Endodermal cell (in vitro differentiated cells): ENCODE results near the gene TMEM250. TPM values are rescaled to one million over a fixed set of nuclear protein-coding genes. Genes with fewer than 3 reads are reported as not detected.

ENCODE experiments used
- DNase-seq: peaks from one replicate; pipeline ENCODE4 v3.0.0-alpha.2; 2017
- H3K27ac ChIP-seq: 2 replicates; pipeline ENCODE4 v1.5.1; 2013; ENCODE audit warnings: mild to moderate bottlenecking, low read depth, low read length, moderate library complexity
- H3K27me3 ChIP-seq: 2 replicates; pipeline ENCODE4 v1.6.1; 2013; ENCODE audit warnings: mild to moderate bottlenecking, low read length, moderate library complexity; ENCODE audit not compliant: insufficient read depth, control insufficient read depth, poor library complexity, severe bottlenecking
- H3K36me3 ChIP-seq: 2 replicates; pipeline ENCODE4 v1.7.0; 2013; ENCODE audit warnings: mild to moderate bottlenecking, low read length, moderate library complexity; ENCODE audit not compliant: control insufficient read depth, insufficient read depth
- H3K4me1 ChIP-seq: one replicate; pipeline ENCODE4 v1.7.0; 2013; ENCODE audit warnings: low read length; ENCODE audit not compliant: control insufficient read depth, insufficient read depth
- H3K4me3 ChIP-seq: 2 replicates; pipeline ENCODE4 v1.5.1; 2013; ENCODE audit warnings: mild to moderate bottlenecking, low read length, moderate library complexity
- H3K9ac ChIP-seq: 2 replicates; pipeline ENCODE4 v1.6.1; 2013; ENCODE audit warnings: mild to moderate bottlenecking, low read length, moderate library complexity; ENCODE audit not compliant: poor library complexity, severe bottlenecking; ENCODE audit errors: extremely low read depth
- H3K9me3 ChIP-seq: 2 replicates; pipeline ENCODE4 v1.6.1; 2013; ENCODE audit warnings: mild to moderate bottlenecking, low read length, moderate library complexity; ENCODE audit not compliant: control insufficient read depth
- H3K27ac Mint-ChIP-seq: 2 replicates; pipeline ENCODE4 v1.8.0; 2020; ENCODE audit warnings: mixed read lengths
- H3K27me3 Mint-ChIP-seq: 2 replicates; pipeline ENCODE4 v1.8.0; 2021; ENCODE audit warnings: mild to moderate bottlenecking, mixed read lengths; ENCODE audit not compliant: insufficient read depth
- H3K36me3 Mint-ChIP-seq: 2 replicates; pipeline ENCODE4 v1.8.0; 2020; ENCODE audit warnings: low read depth, mixed read lengths
- H3K4me1 Mint-ChIP-seq: 2 replicates; pipeline ENCODE4 v1.8.0; 2020; ENCODE audit warnings: mixed read lengths
- H3K4me3 Mint-ChIP-seq: 2 replicates; pipeline ENCODE4 v1.8.0; 2020; ENCODE audit warnings: mild to moderate bottlenecking, moderate library complexity, mixed read lengths
- H3K9me3 Mint-ChIP-seq: 2 replicates; pipeline ENCODE4 v1.8.0; 2020; ENCODE audit warnings: mild to moderate bottlenecking, mixed read lengths
- CTCF ChIP-seq: fragments of 200-600 bp; sonication (generic); conservative IDR thresholded peaks from 2 replicates; pipeline ENCODE4 v1.5.0; 2021; ENCODE audit warnings: antibody characterized with exemption, mild to moderate bottlenecking
- WGBS, 2 experiments: methylation state at CpG; one replicate each; pipeline versions ENCODE4 v1.1.5 to v1.1.7; 2013; ENCODE audit warnings: missing lambda C conversion rate in 2 of 2, mixed read lengths in 1 of 2; ENCODE audit not compliant: insufficient coverage in 1 of 2, insufficient read length in 1 of 2; 5-methylcytosine and 5-hydroxymethylcytosine counted together
- total RNA-seq, 2 donors: library from RNA; stranded (reverse); fragmentation: NEBNext Ultra II Directional in 1 of 2; extraction: Animal tissue kit (Norgen Biotek cat#: 25700) in 1 of 2; gene quantifications; 2 replicates in 1 of 2; 3 replicates in 1 of 2; pipeline ENCODE4 v1.2.1, GENCODE V29; 2021

Gene TMEM250
- total RNA-seq, 2 donors from 2014 or later, result 56.4 to 58.4 TPM

GRCh38 chr9:136133959-136134484 lies 15.3 kb upstream of the TMEM250 start:
- no peaks in the 10 kb centered on the region for H3K9me3 Mint-ChIP-seq
- no peak for TF ChIP-seq CTCF

GRCh38 chr9:136133191-136133958 lies 14.7 kb upstream of the TMEM250 start:
- Mint-ChIP-seq H3K27ac (no peak overlapping the region), H3K27me3 (peaks cover 19% of the 10 kb centered on the region), H3K9me3 (no peaks in the 10 kb centered on the region), H3K36me3 (no peaks in the 10 kb centered on the region), H3K4me3 (peak overlapping the region; percentile 55), H3K4me1 (peaks cover 4% of the 10 kb centered on the region)
- Histone ChIP-seq H3K4me3 (peak overlapping the region; percentile 77), H3K27me3 (peaks cover 14% of the 10 kb centered on the region), H3K36me3 (no peaks in the 10 kb centered on the region), H3K9me3 (no peaks in the 10 kb centered on the region), H3K4me1 (no peaks in the 10 kb centered on the region), H3K27ac (no peak overlapping the region), H3K9ac (no peak overlapping the region)
- 10 to 27% methylated on average over 9 to 62 of the region's 69 CpGs for WGBS, 2 experiments
- TF ChIP-seq CTCF, result peak; percentile 74
- DNase-seq, result peak; percentile 90

More at GRCh38 chr9:136133959-136134484, 15.3 kb upstream of the TMEM250 start:
- no peak overlapping the region for H3K27ac Mint-ChIP-seq
- Histone ChIP-seq H3K9me3 (no peaks in the 10 kb centered on the region), H3K27ac (no peak overlapping the region), H3K4me3 (peak overlapping the region; percentile 77), H3K36me3 (no peaks in the 10 kb centered on the region), H3K27me3 (peaks cover 14% of the 10 kb centered on the region), H3K9ac (no peak overlapping the region), H3K4me1 (no peaks in the 10 kb centered on the region)
- H3K27me3 Mint-ChIP-seq, result peaks cover 19% of the 10 kb centered on the region
- peak overlapping the region; percentile 55 for H3K4me3 Mint-ChIP-seq
- H3K36me3 Mint-ChIP-seq, result no peaks in the 10 kb centered on the region
- 50 to 68% methylated on average over 6 to 18 of the region's 18 CpGs for WGBS, 2 experiments
- no peak for DNase-seq
- peaks cover 8% of the 10 kb centered on the region for H3K4me1 Mint-ChIP-seq

- H3K27me3 Mint-ChIP-seq, result peaks cover 19% of the 10 kb centered on the region
- H3K4me3 Mint-ChIP-seq, result no peak overlapping the region
- H3K4me3 ChIP-seq, result no peak overlapping the region
These were observed 13.9 kb upstream of the TMEM250 start for GRCh38 chr9:136132512-136133050.

More at GRCh38 chr9:136132512-136133050, 13.9 kb upstream of the TMEM250 start:
- peaks cover 14% of the 10 kb centered on the region for H3K27me3 ChIP-seq
- H3K36me3 ChIP-seq, result no peaks in the 10 kb centered on the region
- H3K9ac ChIP-seq, result no peak overlapping the region
- H3K27ac ChIP-seq, result no peak overlapping the region
- no peak for DNase-seq
- Mint-ChIP-seq H3K9me3 (no peaks in the 10 kb centered on the region), H3K4me1 (peaks cover 4% of the 10 kb centered on the region), H3K36me3 (no peaks in the 10 kb centered on the region), H3K27ac (no peak overlapping the region)
- no peaks in the 10 kb centered on the region for H3K4me1 ChIP-seq
- TF ChIP-seq CTCF, result no peak
- no peaks in the 10 kb centered on the region for H3K9me3 ChIP-seq
- 67 to 78% methylated on average over 6 to 51 of the region's 52 CpGs for WGBS, 2 experiments
